H1 (cell line): ENCODE results near the gene PLEKHG3.

Experiments
- CBX5 ChIP-seq: fragments of 300-800, 300-1000 bp; sonication (generic); IDR thresholded peaks from 2 replicates; pipeline ENCODE4 v1.7.1; 2016; ENCODE audit warnings: antibody characterized with exemption, low read length, low read depth
- EGR1 ChIP-seq: IDR thresholded peaks from 2 replicates; pipeline ENCODE4 v1.6.1; 2011; ENCODE audit warnings: low read depth, low read length, borderline replicate concordance
- JUND ChIP-seq: IDR thresholded peaks from 2 replicates; pipeline ENCODE4 v1.6.1; 2011; ENCODE audit warnings: mild to moderate bottlenecking, improper control_type of control experiment, low read length
- POLR2A ChIP-seq, 2 experiments: IDR thresholded peaks; 1 replicate in 1 of 2; 2 replicates in 1 of 2; pipeline ENCODE4 v1.6.1; 2011; ENCODE audit warnings: low read depth in 2 of 2, low read length in 2 of 2, mild to moderate bottlenecking in 2 of 2; ENCODE audit errors: control extremely low read depth in 1 of 2
- TEAD4 ChIP-seq: IDR thresholded peaks from 2 replicates; pipeline ENCODE4 v1.6.1; 2012; ENCODE audit warnings: low read depth, low read length, inconsistent platforms, mixed read lengths
- TF ChIP-seq, protein P1 (sequence below), 3 experiments: IDR thresholded peaks; 1 replicate in 2 of 3; 2 replicates in 1 of 3; pipeline versions ENCODE4 v1.5.1 to v1.6.1; 2011; ENCODE audit warnings: low read length in 3 of 3, mild to moderate bottlenecking in 3 of 3, inconsistent platforms in 2 of 3, low read depth in 1 of 3, moderate library complexity in 1 of 3; ENCODE audit not compliant: insufficient read depth in 1 of 3; ENCODE audit errors: control extremely low read depth in 1 of 3

DNA sequence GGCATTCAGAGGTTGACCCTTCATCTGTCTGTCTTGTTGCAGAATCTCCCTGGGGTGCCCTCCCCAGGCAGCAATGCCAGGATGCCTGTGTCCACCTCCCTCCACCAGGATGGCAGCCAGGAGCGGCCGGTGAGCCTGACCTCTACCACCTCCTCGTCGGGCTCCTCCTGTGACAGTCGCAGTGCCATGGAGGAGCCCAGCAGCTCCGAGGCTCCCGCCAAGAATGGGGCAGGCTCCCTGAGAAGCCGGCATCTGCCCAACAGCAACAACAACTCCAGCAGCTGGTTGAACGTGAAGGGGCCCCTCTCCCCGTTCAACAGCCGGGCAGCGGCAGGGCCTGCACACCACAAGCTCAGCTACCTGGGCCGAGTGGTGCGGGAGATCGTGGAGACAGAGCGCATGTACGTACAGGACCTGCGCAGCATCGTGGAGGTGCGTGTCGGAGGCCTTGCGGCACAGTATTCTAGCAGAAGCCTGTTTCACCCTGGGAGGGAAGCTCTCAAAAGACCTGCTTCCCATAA, 23.4 kb downstream of the PLEKHG3 start:
- no peak for TF ChIP-seq POLR2A (IDR thresholded peaks at IDR 0.05; ENCODE audit: control extremely low read depth in 1 of 2, low read depth in 2 of 2, low read length in 2 of 2)
- TF ChIP-seq EGR1 = no peak
- TF ChIP-seq CBX5 = no peak
- TF ChIP-seq, protein P1, sequence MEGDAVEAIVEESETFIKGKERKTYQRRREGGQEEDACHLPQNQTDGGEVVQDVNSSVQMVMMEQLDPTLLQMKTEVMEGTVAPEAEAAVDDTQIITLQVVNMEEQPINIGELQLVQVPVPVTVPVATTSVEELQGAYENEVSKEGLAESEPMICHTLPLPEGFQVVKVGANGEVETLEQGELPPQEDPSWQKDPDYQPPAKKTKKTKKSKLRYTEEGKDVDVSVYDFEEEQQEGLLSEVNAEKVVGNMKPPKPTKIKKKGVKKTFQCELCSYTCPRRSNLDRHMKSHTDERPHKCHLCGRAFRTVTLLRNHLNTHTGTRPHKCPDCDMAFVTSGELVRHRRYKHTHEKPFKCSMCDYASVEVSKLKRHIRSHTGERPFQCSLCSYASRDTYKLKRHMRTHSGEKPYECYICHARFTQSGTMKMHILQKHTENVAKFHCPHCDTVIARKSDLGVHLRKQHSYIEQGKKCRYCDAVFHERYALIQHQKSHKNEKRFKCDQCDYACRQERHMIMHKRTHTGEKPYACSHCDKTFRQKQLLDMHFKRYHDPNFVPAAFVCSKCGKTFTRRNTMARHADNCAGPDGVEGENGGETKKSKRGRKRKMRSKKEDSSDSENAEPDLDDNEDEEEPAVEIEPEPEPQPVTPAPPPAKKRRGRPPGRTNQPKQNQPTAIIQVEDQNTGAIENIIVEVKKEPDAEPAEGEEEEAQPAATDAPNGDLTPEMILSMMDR (IDR thresholded peaks at IDR 0.05; ENCODE audit: control extremely low read depth in 1 of 3, insufficient read depth in 1 of 3, low read depth in 1 of 3, low read length in 3 of 3) = no peak
- TF ChIP-seq JUND = no peak
- TF ChIP-seq TEAD4 = no peak
